Neural cell (in vitro differentiated cells): ENCODE measurements around the gene RNF144B. TPM values are rescaled to one million over a fixed set of nuclear protein-coding genes. Genes with fewer than 3 reads are reported as not detected.

ENCODE experiments used
- H2AFZ ChIP-seq: fragments of 200-600, 300-800 bp; sonication (generic), shearing (Covaris generic); 2 replicates; pipeline ENCODE4 v1.6.0; 2014; ENCODE audit warnings: low read depth, mild to moderate bottlenecking, antibody characterized with exemption, low read length, moderate library complexity
- H3F3A ChIP-seq: fragments of 200-600 bp; shearing (Covaris generic); 2 replicates; pipeline ENCODE4 v1.6.1; 2016; ENCODE audit warnings: mild to moderate bottlenecking, moderate library complexity, mixed read lengths, antibody characterized with exemption, low read length; ENCODE audit not compliant: insufficient read depth, poor library complexity, severe bottlenecking
- H3K27ac ChIP-seq: fragments of 200-600, 300-800 bp; sonication (generic), shearing (Covaris generic); 2 replicates; pipeline ENCODE4 v1.5.1; 2014; ENCODE audit warnings: mild to moderate bottlenecking, low read length, moderate library complexity
- H3K27me3 ChIP-seq: fragments of 300-800, 200-600 bp; sonication (generic), shearing (Covaris generic); 2 replicates; pipeline ENCODE4 v1.6.0; 2014; ENCODE audit warnings: mild to moderate bottlenecking, low read depth, low read length, moderate library complexity; ENCODE audit not compliant: insufficient read depth
- H3K36me3 ChIP-seq: fragments of 300-800, 200-600 bp; sonication (generic), shearing (Covaris generic); 2 replicates; pipeline ENCODE4 v1.5.1; 2014; ENCODE audit warnings: mild to moderate bottlenecking, antibody characterized with exemption, low read length, moderate library complexity; ENCODE audit not compliant: insufficient read depth
- H3K4me2 ChIP-seq: fragments of 300-800, 200-600 bp; sonication (generic), shearing (Covaris generic); 2 replicates; pipeline ENCODE4 v1.6.0; 2014; ENCODE audit warnings: mild to moderate bottlenecking, low read length
- H3K4me3 ChIP-seq: fragments of 300-800, 200-600 bp; sonication (generic), shearing (Covaris generic); 2 replicates; pipeline ENCODE4 v1.5.1; 2014; ENCODE audit warnings: mild to moderate bottlenecking, low read length, moderate library complexity
- H3K79me2 ChIP-seq: fragments of 200-600 bp; shearing (Covaris generic); replicated peaks from 2 replicates; pipeline ENCODE4 v1.6.0; 2014; ENCODE audit warnings: mild to moderate bottlenecking, low read length, moderate library complexity; ENCODE audit not compliant: insufficient read depth
- H3K9ac ChIP-seq: fragments of 300-800, 200-600 bp; sonication (generic), shearing (Covaris generic); 2 replicates; pipeline ENCODE4 v1.6.1; 2016; ENCODE audit warnings: mild to moderate bottlenecking, low read length, mixed read lengths
- H3K9me2 ChIP-seq: fragments of 200-600 bp; shearing (Covaris generic); 2 replicates; pipeline ENCODE4 v1.6.1; 2016; ENCODE audit warnings: mild to moderate bottlenecking, low read length, mixed read lengths; ENCODE audit not compliant: insufficient read depth
- H3K9me3 ChIP-seq: fragments of 200-600, 300-800 bp; sonication (generic), shearing (Covaris generic); 2 replicates; pipeline ENCODE4 v1.6.1; 2016; ENCODE audit warnings: mild to moderate bottlenecking, mixed run types, low read length, moderate library complexity, mixed read lengths
- H4K20me1 ChIP-seq: fragments of 200-600 bp; shearing (Covaris generic); 2 replicates; pipeline ENCODE4 v1.6.1; 2016; ENCODE audit warnings: mild to moderate bottlenecking, mixed run types; ENCODE audit not compliant: insufficient read depth
- CTCF ChIP-seq: fragments of 450-650 bp; IDR thresholded peaks from 2 replicates; pipeline ENCODE4 v1.5.1; 2014; ENCODE audit warnings: antibody characterized with exemption, mild to moderate bottlenecking, moderate library complexity; ENCODE audit not compliant: poor library complexity, severe bottlenecking
- EP300 ChIP-seq: fragments of 450-650 bp; conservative IDR thresholded peaks from 2 replicates; pipeline ENCODE4 v1.6.1; 2014; ENCODE audit warnings: antibody characterized with exemption, mild to moderate bottlenecking, moderate library complexity; ENCODE audit not compliant: poor library complexity, severe bottlenecking
- EZH2 ChIP-seq: fragments of 200-600, 300-800 bp; shearing (Covaris generic), sonication (generic); IDR thresholded peaks from 2 replicates; pipeline ENCODE4 v1.6.1; 2014; ENCODE audit warnings: antibody characterized with exemption, low read length, borderline replicate concordance, mild to moderate bottlenecking; ENCODE audit not compliant: insufficient read depth, poor library complexity, severe bottlenecking
- MXI1 ChIP-seq: fragments of 450-650 bp; conservative IDR thresholded peaks from 2 replicates; pipeline ENCODE4 v1.6.1; 2014; ENCODE audit warnings: antibody characterized with exemption, mild to moderate bottlenecking; ENCODE audit not compliant: poor library complexity, severe bottlenecking
- POLR2AphosphoS5 ChIP-seq: IDR thresholded peaks from 2 replicates; pipeline ENCODE4 v1.6.1; 2012
- RAD21 ChIP-seq: fragments of 450-650 bp; conservative IDR thresholded peaks from 2 replicates; pipeline ENCODE4 v1.6.1; 2014; ENCODE audit warnings: antibody characterized with exemption, mild to moderate bottlenecking, moderate library complexity
- SMC3 ChIP-seq: fragments of 450-650 bp; conservative IDR thresholded peaks from 2 replicates; pipeline ENCODE4 v1.6.1; 2014; ENCODE audit warnings: antibody characterized with exemption, mild to moderate bottlenecking, moderate library complexity; ENCODE audit not compliant: poor library complexity
- TAF1 ChIP-seq: IDR thresholded peaks from 2 replicates; pipeline ENCODE4 v1.6.1; 2012; ENCODE audit warnings: low read depth
- polyA plus RNA-seq: library from polyadenylated mRNA; depleted of rRNA; stranded (reverse); fragments of >200 nt; gene quantifications from 2 replicates; pipeline ENCODE4 v1.2.3, GENCODE V29; 2014
- TF ChIP-seq, protein P1 (sequence below): IDR thresholded peaks from 2 replicates; pipeline ENCODE4 v1.6.1; 2012; ENCODE audit warnings: borderline replicate concordance

Gene RNF144B
- polyA plus RNA-seq, 1 donor from 2014 or later, result 0.15 TPM

DNA sequence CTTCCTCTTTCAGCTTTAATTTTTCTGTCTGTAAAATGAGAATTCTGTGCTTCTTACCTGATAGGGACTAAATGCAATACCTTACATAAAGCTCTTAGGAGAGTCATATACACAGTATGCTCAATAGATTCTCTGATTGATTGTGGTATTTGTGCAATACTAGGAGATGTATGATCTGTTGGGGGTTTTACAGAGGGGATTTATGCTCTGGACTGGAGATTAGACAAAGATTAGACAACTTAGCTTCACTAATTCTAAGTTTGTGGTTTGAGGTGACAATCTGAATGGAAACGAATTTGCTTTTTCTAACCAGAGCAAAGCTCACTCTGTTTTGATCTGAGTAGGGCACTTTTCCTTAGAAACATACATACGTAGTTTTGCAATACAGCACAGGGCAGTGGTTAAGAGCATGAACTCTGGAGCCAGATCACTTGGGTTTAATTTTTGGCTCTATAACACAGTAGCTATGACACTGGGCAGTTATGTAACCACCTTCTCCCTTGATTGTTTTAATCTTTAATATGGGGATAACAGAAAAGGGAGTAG, 126.2 kb downstream of the RNF144B start:
- no peak overlapping the region for H2AFZ ChIP-seq
- H3F3A ChIP-seq, result no peaks in the 10 kb centered on the region
- H3K9ac ChIP-seq, result no peak overlapping the region
- no peaks in the 10 kb centered on the region for H3K9me3 ChIP-seq
- H3K36me3 ChIP-seq, result no peaks in the 10 kb centered on the region
- TF ChIP-seq POLR2AphosphoS5, result no peak
- no peak for TF ChIP-seq CTCF
- TF ChIP-seq EZH2, result no peak
- TF ChIP-seq EP300, result no peak
- no peak overlapping the region for H3K4me3 ChIP-seq
- no peaks in the 10 kb centered on the region for H3K27me3 ChIP-seq
- no peaks in the 10 kb centered on the region for H3K79me2 ChIP-seq
- no peaks in the 10 kb centered on the region for H3K9me2 ChIP-seq
- no peaks in the 10 kb centered on the region for H4K20me1 ChIP-seq
- no peak overlapping the region for H3K4me2 ChIP-seq
- no peak overlapping the region for H3K27ac ChIP-seq

DNA sequence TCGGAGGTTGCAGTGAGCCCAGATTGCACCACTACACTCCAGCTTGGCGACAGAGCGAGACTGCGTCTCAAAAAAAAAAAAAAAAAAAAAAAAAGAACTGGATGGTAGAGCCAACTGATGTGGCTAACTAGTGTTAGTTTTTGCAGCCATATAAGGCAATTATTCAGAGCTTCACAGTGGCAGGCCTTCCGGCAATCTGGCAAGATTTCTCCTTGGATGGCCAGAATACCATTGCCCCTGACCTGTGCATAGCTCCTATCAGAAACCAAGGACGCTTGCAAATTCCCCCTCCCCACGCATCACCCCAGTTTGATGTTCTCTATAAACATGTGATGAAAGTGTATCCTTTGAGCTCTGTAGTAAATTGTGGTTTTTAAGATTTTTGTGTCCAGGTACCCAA, 127.0 kb downstream of the RNF144B start:
- no peak for TF ChIP-seq RAD21
- TF ChIP-seq EZH2, result no peak
- no peak for TF ChIP-seq POLR2AphosphoS5
- TF ChIP-seq MXI1, result no peak
- TF ChIP-seq EP300, result no peak
- TF ChIP-seq TAF1, result no peak
- no peak for TF ChIP-seq SMC3
- TF ChIP-seq, protein P1, sequence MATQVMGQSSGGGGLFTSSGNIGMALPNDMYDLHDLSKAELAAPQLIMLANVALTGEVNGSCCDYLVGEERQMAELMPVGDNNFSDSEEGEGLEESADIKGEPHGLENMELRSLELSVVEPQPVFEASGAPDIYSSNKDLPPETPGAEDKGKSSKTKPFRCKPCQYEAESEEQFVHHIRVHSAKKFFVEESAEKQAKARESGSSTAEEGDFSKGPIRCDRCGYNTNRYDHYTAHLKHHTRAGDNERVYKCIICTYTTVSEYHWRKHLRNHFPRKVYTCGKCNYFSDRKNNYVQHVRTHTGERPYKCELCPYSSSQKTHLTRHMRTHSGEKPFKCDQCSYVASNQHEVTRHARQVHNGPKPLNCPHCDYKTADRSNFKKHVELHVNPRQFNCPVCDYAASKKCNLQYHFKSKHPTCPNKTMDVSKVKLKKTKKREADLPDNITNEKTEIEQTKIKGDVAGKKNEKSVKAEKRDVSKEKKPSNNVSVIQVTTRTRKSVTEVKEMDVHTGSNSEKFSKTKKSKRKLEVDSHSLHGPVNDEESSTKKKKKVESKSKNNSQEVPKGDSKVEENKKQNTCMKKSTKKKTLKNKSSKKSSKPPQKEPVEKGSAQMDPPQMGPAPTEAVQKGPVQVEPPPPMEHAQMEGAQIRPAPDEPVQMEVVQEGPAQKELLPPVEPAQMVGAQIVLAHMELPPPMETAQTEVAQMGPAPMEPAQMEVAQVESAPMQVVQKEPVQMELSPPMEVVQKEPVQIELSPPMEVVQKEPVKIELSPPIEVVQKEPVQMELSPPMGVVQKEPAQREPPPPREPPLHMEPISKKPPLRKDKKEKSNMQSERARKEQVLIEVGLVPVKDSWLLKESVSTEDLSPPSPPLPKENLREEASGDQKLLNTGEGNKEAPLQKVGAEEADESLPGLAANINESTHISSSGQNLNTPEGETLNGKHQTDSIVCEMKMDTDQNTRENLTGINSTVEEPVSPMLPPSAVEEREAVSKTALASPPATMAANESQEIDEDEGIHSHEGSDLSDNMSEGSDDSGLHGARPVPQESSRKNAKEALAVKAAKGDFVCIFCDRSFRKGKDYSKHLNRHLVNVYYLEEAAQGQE, result no peak
- TF ChIP-seq CTCF, result no peak
- Histone ChIP-seq H3K4me2 (no peak overlapping the region), H3K79me2 (no peaks in the 10 kb centered on the region), H3K27ac (no peak overlapping the region), H3K36me3 (no peaks in the 10 kb centered on the region), H3K27me3 (no peaks in the 10 kb centered on the region), H4K20me1 (no peaks in the 10 kb centered on the region), H3K4me3 (no peak overlapping the region), H3K9me3 (no peaks in the 10 kb centered on the region), H3K9ac (no peak overlapping the region), H3F3A (no peaks in the 10 kb centered on the region), H2AFZ (no peak overlapping the region), H3K9me2 (no peaks in the 10 kb centered on the region)
